Central memory CD8-positive, alpha-beta T cell (primary cell): ENCODE data around the gene DGCR6.
"Not testable (repeated sequence)": the region's sequence is repeated elsewhere in the genome, so short reads cannot be mapped to it uniquely, and the experiment has no call there.

ENCODE experiments used
- ATAC-seq: fragments of 150-1000 bp; cut with Tn5 transposase; replicated peaks from 2 replicates; pipeline ENCODE4 v1.10.0; 2022; ENCODE audit warnings: mild to moderate bottlenecking, moderate FRiP score, moderate number of reproducible peaks; ENCODE audit not compliant: poor library complexity, severe bottlenecking; ENCODE audit errors: extremely low read depth
- DNase-seq, 2 donors: peaks; one replicate each; pipeline ENCODE4 v3.0.0; 2021; ENCODE audit warnings: low spot score in 2 of 2
- H3K27ac Mint-ChIP-seq: one replicate; pipeline ENCODE4 v1.8.0; 2022; ENCODE audit warnings: low read depth, mild to moderate bottlenecking, moderate library complexity, mixed read lengths
- H3K27me3 Mint-ChIP-seq: one replicate; pipeline ENCODE4 v1.8.0; 2022; ENCODE audit warnings: mixed read lengths
- H3K36me3 Mint-ChIP-seq: one replicate; pipeline ENCODE4 v1.8.0; 2022; ENCODE audit warnings: mild to moderate bottlenecking, moderate library complexity, mixed read lengths; ENCODE audit not compliant: insufficient read depth
- H3K4me1 Mint-ChIP-seq: one replicate; pipeline ENCODE4 v1.8.0; 2022; ENCODE audit warnings: mixed read lengths
- H3K4me3 Mint-ChIP-seq: one replicate; pipeline ENCODE4 v1.8.0; 2022; ENCODE audit warnings: mild to moderate bottlenecking, moderate library complexity, mixed read lengths
- H3K9me3 Mint-ChIP-seq: one replicate; pipeline ENCODE4 v1.8.0; 2022; ENCODE audit warnings: mixed read lengths

Gene DGCR6

GRCh38 chr22:18912264-18912946 is 6.3 kb downstream of the DGCR6 start:
- not testable (repeated sequence) for H3K27ac Mint-ChIP-seq, H3K4me1 Mint-ChIP-seq, H3K4me3 Mint-ChIP-seq, ATAC-seq, DNase-seq, H3K36me3 Mint-ChIP-seq, H3K27me3 Mint-ChIP-seq, H3K9me3 Mint-ChIP-seq

DNA sequence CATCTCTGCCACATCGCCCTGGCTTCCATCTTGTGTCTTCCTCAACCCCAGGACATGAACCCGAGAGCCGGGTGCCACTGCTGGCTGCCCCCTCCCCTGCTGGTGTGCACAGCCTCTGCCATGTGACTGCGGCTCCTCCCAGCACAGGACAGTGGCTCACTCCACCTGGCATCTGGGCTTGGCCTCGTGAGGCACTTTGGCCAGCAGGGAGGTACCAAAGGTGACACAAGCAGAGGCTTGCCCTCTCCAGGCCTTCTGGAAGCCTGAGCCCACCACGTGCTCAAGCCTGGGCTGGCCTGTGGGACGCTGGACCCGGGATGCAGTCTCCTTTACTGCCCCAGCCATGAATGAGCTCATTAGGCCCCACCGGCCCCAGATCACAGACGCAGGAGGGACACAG is 8.4 kb downstream of the DGCR6 start:
- H3K4me1 Mint-ChIP-seq, H3K4me3 Mint-ChIP-seq, H3K27me3 Mint-ChIP-seq, H3K27ac Mint-ChIP-seq, H3K9me3 Mint-ChIP-seq, H3K36me3 Mint-ChIP-seq, DNase-seq, ATAC-seq: not testable (repeated sequence)

- H3K27me3 Mint-ChIP-seq, H3K4me3 Mint-ChIP-seq, DNase-seq, H3K9me3 Mint-ChIP-seq, ATAC-seq, H3K27ac Mint-ChIP-seq, H3K36me3 Mint-ChIP-seq, H3K4me1 Mint-ChIP-seq: not testable (repeated sequence)
Measured at GRCh38 chr22:18915550-18915949, 9.4 kb downstream of the DGCR6 start.

DNA sequence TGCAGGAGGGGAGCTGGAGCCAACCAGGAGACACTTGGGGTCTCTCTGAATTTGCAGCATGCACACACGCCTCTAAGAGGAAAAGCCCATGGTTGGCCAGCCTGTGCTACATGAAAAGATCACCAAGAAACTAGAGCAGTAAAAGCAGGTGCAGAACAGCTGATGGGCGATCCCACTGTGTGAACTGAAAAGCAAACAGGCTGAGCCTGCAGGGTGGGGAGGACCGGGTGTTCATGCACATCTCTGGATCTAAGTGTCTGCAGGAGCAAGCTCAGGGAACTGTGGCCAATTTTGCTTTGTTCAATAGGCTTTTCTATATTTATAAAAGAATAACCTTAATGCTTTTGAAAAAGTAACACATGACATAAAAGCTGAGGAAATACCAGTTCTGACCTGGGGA is 11.7 kb downstream of the DGCR6 start:
- not testable (repeated sequence) for DNase-seq, H3K27ac Mint-ChIP-seq, H3K27me3 Mint-ChIP-seq, H3K36me3 Mint-ChIP-seq, H3K4me3 Mint-ChIP-seq, ATAC-seq, H3K4me1 Mint-ChIP-seq, H3K9me3 Mint-ChIP-seq

GRCh38 chr22:18920257-18920902 is 14.3 kb downstream of the DGCR6 start:
- H3K4me1 Mint-ChIP-seq, H3K36me3 Mint-ChIP-seq, ATAC-seq, H3K4me3 Mint-ChIP-seq, H3K27me3 Mint-ChIP-seq, H3K9me3 Mint-ChIP-seq, H3K27ac Mint-ChIP-seq, DNase-seq: not testable (repeated sequence)

DNA sequence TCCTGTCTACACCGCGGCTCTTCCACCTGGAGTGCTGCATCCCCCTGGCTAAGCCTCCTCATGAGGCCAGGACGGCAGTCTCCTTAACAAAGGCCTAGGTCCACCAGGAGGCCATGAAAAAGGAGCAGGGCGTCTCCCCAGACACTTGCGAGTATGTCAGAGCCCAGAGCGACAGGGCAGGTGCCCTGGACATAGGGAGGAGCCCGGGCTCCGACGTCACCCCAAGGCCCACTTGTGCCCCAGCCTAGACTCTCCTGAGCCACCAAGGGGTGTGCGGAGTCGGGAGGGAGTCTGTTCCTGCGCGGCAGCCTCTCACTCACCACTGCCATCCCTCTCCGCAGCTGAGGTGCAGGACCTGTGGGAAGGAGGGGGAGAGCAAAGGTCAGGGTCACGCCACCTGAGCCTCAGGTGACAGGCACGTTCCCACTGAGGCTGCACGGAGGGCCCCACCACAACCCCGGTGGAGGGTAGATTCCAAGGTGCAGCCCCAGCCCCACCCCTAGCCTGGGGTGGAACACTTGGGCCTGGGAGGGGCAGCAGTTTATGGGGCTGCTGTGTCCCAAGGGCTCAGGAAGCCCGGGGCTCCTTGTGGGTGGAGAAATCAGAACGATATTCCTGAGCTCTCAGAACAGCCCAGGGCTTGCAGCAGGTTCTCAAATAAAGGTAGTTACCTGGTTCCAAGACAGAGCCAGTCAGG is 19.4 kb downstream of the DGCR6 start:
- no peak overlapping the region for H3K4me3 Mint-ChIP-seq
- ATAC-seq = no peak
- H3K27me3 Mint-ChIP-seq = no peaks in the 10 kb centered on the region
- no peak for DNase-seq
- H3K4me1 Mint-ChIP-seq = no peaks in the 10 kb centered on the region
- no peaks in the 10 kb centered on the region for H3K9me3 Mint-ChIP-seq
- no peaks in the 10 kb centered on the region for H3K36me3 Mint-ChIP-seq
- H3K27ac Mint-ChIP-seq = no peak overlapping the region

DNA sequence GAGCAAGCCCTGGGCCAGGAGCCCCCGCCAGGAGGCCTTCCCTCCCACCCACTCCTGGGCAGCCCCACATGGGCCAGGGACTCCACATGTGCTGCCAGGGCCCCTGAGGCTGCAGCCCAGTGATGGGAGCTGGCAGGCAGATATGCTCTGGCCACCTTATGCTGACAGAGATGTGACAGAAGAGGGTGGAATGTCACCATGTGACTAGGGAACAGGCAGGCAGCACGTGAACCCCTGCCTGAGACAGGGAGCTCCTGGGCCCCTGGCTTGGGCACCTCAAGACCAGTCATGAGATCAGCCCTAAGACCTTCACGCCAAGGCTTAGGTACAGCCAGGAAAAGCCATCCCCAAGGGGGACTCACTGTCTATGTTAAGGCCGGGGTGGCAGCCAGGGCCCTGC is 20.9 kb downstream of the DGCR6 start:
- Mint-ChIP-seq H3K27ac (no peak overlapping the region), H3K36me3 (no peaks in the 10 kb centered on the region), H3K9me3 (no peaks in the 10 kb centered on the region), H3K27me3 (no peaks in the 10 kb centered on the region), H3K4me1 (no peaks in the 10 kb centered on the region), H3K4me3 (no peak overlapping the region)
- DNase-seq (no peak), ATAC-seq (no peak)

DNA sequence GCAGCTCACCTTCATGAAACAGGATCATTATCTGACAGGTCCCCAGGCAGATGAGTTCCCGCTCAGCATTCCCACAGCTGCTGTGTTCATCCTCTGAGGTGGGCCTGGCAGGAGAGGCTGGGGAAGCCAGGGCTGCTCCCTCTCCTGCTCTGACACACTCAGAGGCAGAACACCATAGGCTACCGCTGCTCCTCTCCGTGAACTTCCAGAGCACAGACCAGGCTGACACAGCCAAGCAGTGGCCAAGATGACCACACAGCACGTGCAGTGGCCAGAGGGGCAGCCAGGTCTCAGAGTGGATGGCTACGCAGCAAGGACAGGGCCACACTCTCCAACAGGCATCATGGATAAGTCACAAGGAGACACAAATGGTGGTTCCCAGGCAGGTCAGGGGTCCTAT is 21.5 kb downstream of the DGCR6 start:
- no peak for ATAC-seq
- H3K27me3 Mint-ChIP-seq = no peaks in the 10 kb centered on the region
- no peaks in the 10 kb centered on the region for H3K36me3 Mint-ChIP-seq
- H3K9me3 Mint-ChIP-seq = no peaks in the 10 kb centered on the region
- no peak overlapping the region for H3K4me3 Mint-ChIP-seq
- no peaks in the 10 kb centered on the region for H3K4me1 Mint-ChIP-seq
- no peak overlapping the region for H3K27ac Mint-ChIP-seq
- no peak for DNase-seq

GRCh38 chr22:18929459-18929858 is 23.3 kb downstream of the DGCR6 start:
- ATAC-seq (no peak), DNase-seq (no peak)
- Mint-ChIP-seq H3K27me3 (no peaks in the 10 kb centered on the region), H3K4me1 (no peaks in the 10 kb centered on the region), H3K36me3 (no peaks in the 10 kb centered on the region), H3K27ac (no peak overlapping the region), H3K4me3 (no peak overlapping the region), H3K9me3 (no peaks in the 10 kb centered on the region)

DNA sequence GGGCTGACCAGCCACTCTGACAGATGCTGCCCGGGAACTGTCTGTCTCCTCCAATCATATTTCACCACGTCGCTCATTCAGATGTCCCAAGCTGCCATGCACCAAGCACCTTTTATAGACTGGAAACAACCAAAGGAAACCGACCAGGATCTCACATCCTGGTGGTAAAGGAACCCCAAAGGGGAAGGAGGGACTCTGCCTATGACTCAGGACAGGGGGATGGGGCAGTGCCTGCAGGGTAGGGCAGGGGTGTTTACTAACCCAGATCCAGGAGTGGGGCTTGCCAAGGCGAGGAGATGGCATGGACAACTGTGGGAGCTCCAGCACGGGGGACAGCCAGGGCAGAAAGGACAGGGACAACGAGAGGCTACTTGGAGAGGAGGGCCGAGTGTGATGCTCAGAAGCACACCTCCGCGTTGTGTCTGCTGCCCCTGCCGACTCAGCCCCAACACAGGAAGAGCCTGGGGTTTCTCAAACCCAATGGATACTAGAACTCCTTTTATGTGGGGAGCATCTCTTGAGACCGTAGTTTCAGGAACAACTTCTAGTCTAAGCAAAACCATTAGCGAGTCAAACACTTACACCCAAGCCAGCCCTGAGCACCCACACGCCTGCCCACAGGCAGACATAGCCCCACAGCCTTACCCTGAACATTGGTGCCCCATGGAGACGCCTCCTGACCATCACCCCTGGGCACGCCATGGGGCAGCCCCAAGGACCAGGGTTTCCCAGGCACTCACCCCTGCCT is 26.0 kb downstream of the DGCR6 start:
- no peaks in the 10 kb centered on the region for H3K36me3 Mint-ChIP-seq
- H3K27me3 Mint-ChIP-seq = no peaks in the 10 kb centered on the region
- H3K9me3 Mint-ChIP-seq = no peaks in the 10 kb centered on the region
- no peak for DNase-seq
- no peak overlapping the region for H3K27ac Mint-ChIP-seq
- ATAC-seq = no peak
- H3K4me1 Mint-ChIP-seq = no peaks in the 10 kb centered on the region
- H3K4me3 Mint-ChIP-seq = no peak overlapping the region

DNA sequence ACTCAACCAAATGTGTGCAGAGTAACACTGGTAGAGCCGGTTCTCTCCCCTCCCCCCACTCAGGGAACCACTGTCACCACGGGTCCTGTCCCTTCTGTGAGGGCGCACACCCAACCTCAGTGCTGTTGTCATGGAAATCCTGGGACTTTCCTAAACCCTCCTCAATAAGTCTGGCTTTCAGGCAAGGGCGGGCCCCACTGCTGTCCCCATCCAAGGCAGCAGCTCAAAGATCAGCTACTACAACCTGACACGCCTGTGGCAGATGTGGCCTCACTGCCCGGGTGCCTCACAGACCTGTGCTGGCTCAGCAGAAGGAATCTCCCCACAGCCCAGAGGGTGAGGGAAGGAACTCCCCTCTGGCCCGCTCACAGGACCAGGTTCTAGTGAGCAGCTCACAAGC is 27.8 kb downstream of the DGCR6 start:
- H3K4me3 Mint-ChIP-seq = no peak overlapping the region
- no peak overlapping the region for H3K27ac Mint-ChIP-seq
- H3K36me3 Mint-ChIP-seq = no peaks in the 10 kb centered on the region
- no peaks in the 10 kb centered on the region for H3K27me3 Mint-ChIP-seq
- DNase-seq (no peak), ATAC-seq (no peak)
- H3K9me3 Mint-ChIP-seq = no peaks in the 10 kb centered on the region
- H3K4me1 Mint-ChIP-seq = no peaks in the 10 kb centered on the region

GRCh38 chr22:18934688-18935087 is 28.6 kb downstream of the DGCR6 start:
- ATAC-seq, H3K9me3 Mint-ChIP-seq, H3K36me3 Mint-ChIP-seq, H3K27me3 Mint-ChIP-seq, H3K4me3 Mint-ChIP-seq, H3K4me1 Mint-ChIP-seq, H3K27ac Mint-ChIP-seq, DNase-seq: not testable (repeated sequence)
